GM21447 (cell line): ENCODE data around the gene LRIG1.

Source experiments
- ATAC-seq: cut with Tn5 transposase; IDR thresholded peaks from one replicate; pipeline ENCODE4 v1.9.1; 2021; ENCODE audit not compliant: unreplicated experiment

LRIG1 gene

DNA sequence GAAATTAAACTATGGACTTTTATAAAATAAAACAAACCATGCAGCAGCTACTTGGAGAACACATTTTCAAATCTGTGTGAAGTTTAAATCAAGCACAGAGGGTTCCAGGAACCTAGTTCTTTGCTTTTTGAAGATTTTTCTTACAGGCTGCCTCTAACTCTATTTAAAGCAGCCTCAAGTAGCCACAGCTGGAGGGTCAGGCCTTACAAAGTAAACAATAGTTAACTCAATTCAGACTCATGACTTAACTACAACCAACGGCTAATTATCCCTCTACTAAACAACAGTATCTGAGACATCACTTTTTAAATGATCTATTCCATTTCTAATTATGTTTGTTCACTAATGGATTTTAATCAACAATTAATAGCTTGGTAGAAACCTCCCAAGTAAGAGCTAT, 9.8 kb downstream of the LRIG1 start:
- ATAC-seq, result no peak

DNA sequence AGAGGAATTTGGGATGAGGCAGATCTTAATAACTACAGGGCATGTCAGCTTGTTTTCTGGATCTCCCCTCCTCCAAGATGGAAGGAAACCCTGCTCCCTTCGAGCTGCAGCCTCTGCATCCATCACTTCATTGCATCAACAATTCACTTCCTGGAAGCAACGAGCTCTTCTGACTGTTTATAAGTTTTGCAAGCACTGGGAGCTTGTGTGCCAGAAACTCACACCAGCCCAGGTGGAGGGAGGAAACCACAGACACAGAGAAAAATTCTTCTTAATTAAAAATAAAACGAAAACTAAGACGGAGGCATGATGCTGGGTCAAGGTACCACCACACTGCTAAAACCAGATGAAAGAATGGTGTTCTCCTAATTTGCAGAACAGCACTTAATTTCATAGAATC, 10.6 kb downstream of the LRIG1 start:
- no peak for ATAC-seq

DNA sequence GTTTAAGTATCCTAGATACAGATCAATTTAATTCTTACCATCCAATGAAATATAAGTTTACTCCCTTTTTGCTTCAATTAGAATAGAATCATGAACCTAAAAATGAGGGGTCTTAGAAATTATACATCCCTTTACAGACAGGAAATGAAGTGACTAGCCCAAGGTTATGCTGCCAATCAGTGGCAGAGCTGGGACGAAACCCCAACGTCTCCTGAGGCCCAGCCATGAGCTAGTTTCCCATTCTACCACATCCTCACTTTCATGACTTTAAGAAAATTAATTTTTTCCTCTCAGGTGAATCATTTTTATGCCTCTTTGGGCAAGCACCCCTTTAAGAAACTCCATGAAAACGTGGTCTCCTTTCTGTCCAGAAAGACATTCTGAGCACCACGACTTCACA, 11.2 kb downstream of the LRIG1 start:
- ATAC-seq, result no peak

DNA sequence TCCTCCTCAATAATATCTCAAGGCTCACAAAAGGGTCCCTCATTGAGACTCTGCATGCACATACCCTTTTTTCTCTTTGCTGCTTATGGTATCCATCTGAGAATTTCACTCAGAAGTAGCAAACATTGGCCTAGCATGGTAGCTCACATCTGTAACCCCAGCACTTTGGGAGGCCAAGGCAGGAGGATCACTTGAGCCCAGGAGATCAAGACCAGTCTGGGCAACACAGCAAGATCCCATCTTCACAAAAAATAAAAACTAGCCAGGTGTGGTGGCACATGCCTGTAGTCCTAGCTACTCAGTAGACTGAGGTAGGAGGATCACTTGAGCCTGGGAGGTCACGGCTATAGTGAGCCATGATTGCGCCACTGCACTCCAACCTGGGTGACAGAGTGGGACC, 11.7 kb downstream of the LRIG1 start:
- no peak for ATAC-seq

DNA sequence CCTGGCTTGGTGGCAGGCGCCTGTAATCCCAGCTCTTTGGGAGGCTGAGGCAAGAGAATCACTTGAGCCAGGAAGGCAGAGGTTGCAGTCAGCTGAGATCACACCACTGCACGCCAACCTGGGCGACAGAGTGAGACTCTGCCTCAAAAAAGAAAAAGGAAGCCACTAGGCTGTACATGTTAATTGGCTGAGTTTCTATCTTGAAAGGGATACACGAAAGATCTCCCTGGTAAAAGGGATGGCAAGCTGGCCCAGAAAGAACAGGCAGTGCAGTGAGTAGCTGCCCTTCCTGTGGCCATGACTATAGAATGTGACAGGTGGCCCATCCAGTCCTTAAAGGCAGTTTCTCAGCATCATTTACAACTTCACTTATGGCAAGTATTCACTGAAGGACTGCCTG, 12.3 kb downstream of the LRIG1 start:
- peak; percentile 39 for ATAC-seq

DNA sequence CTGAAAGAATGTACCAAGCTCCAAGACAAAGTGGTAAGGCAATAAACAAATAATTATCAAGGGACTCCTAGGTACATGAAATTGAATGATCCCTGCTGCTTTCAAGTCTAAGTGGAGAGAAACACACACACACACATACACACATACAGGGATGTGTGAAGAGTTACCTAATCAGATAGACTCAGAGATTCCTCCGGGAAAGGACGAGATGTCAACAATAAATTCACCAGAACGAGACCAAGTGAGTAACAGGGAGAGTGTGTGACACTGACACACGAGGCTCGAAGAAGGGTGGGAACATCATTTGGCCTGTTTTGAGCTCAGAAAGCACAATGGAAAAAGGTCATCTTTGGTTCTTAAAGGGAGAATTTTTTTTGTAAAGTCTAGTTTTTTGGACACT, 13.4 kb downstream of the LRIG1 start:
- ATAC-seq, result no peak

DNA sequence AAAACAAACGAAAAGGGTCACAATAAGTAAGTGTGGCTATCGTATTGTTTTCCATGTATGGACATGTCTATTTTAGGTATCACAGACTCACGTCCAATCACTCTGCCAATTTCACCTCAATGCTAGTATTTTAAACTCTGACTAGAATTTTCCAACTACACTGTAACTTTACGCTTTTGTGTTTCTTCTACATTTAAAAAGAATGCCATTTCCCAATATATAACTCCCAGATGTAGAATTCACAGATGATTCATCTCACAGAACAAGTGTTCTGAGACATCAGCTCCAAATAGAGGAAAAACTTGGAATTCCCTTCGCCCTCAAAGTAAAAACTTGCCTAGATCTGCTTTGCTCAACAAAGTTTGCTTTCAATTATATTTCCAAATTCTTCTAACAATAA, 14.2 kb downstream of the LRIG1 start:
- ATAC-seq, result no peak

DNA sequence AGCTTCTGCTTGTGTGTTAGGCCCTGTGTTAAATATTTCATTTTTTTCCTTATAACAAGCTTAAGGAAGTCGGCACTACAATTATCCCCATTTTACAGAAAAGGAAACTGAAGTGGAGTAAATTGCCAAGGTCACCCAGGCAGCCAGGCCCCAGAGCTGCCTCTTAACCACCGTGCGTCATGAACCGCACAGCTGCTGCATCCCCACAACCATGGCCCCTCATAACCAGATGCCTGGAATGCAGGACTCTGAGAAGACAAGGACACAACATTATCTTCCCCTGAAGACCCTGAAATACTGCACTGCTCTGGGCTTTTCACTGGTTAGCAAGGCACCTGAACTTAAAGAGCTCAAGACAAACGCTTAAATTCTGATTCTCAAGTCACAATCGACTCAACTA, 14.6 kb downstream of the LRIG1 start:
- ATAC-seq, result no peak

DNA sequence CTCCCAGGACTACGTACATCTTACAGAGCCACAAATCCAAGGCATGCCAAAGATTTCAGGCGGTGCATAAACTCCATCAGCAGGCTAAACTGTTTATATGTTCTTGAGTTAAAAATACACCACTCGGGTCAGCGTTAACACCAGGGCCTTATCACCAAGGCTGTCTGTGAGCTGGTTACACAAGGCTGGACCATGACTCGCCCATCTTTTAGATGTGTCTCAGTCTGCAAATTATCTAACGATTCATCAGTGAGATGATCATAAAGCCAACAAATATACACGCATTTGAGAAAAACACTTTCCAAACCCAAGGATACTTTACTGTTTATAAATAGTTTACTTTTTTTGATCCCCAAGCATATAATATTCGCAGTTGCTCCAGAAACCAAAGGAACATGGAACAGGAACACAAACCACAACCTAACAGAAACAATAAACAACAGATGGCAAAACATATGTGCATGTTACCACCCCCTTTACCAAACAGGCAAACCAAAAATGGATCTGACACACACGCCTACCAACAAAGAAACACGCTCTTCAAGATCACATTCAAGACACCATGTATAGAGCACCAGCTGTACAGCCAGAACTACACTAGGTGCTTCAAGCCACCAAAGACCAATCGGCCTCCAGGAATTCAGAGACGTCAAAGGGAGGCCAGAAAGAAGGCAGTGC, 15.4 kb downstream of the LRIG1 start:
- ATAC-seq, result no peak

DNA sequence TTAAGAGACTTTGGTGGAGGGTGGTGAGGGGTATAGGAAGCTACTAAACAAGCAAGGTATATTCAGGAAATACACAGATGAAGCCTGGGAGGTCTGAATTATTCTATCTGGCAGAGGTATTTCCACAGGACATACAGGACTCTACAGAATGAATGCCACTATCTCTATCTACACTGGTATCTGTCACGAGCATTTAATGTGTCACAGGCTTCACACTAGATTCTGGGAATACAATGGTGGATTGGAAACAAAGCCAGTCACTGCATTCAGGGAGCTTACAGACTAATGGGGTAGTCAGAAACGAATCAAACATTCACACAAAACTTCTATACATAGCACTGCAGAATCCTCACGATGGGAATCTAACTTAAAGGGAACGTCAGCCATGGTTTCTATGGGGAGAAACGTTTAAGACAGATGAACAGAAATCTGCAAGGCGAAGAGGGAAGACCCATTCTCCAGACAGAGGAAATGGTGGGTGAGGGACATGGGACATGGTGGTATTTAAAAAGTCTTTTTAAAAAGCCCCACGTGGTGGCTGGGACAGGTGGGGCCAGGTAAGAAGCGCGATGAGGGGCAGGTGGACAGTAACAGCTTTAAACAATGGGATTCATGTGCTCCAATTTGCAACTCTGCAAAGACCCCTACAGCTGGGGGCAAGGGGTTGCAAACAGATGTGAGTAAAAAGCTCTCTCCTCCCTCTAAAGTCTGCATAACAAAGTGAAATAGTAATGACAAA, 16.5 kb downstream of the LRIG1 start:
- no peak for ATAC-seq

DNA sequence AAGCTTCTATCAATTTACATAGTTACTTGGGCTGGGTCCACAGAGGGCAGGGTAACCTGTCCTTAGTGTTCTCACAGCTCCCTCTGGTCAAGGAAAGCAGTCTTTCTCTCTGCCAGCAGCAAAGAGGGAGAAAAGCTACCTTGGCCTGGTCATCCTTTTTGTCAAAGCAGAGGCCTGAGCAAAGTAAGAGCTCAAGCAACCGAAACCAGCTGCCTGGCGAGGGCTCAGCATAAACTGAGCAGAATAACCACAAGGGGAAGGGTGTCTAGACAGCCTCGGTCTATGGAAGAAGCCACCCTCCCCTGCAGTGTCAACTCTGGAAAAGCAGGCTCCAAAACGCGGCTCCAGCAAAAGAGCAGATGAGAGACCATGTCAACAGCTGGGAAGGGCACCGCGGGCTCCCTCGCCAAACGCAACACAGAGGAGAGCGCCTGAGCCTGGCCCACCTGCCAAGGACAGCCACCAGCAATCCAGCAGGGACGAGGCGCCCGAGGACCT, 17.4 kb downstream of the LRIG1 start:
- no peak for ATAC-seq

DNA sequence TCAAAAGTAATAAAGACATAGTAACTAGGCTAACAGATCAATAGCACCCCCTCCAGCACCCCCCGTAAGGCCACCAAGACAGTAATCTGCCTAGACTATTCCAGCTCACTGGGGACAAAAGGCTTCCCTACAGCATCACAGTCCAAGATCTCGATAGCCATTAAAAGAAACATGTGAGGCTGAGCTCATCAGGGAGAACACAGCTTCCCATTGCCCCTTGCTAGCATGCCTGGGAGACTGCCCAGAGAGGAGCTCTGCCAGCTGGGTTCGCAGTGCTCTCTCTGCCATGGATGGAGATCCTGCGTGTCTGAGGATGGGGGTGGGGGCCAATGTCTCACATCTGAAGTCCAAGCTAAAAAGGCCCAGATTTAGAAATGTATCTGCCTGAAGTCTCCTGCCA, 17.8 kb downstream of the LRIG1 start:
- ATAC-seq, result no peak

DNA sequence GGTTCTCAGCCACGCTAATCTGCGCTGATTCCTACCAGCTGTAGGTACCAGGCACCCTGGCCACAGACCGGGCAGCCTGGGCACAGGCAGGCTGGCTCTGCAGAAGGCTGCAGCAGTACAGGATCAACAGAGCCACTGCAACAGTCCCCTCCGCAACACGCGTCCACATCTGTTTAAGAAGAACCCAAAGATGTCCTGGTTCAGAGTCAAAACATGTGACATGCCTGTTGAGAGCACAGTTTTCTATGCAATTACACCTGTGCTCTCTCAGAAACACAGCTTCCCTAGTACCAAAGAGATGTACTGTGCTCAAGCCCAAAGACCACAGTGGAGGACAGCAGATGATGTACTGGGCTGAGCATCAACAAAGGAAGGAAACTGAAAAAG, 18.8 kb downstream of the LRIG1 start:
- ATAC-seq, result no peak

DNA sequence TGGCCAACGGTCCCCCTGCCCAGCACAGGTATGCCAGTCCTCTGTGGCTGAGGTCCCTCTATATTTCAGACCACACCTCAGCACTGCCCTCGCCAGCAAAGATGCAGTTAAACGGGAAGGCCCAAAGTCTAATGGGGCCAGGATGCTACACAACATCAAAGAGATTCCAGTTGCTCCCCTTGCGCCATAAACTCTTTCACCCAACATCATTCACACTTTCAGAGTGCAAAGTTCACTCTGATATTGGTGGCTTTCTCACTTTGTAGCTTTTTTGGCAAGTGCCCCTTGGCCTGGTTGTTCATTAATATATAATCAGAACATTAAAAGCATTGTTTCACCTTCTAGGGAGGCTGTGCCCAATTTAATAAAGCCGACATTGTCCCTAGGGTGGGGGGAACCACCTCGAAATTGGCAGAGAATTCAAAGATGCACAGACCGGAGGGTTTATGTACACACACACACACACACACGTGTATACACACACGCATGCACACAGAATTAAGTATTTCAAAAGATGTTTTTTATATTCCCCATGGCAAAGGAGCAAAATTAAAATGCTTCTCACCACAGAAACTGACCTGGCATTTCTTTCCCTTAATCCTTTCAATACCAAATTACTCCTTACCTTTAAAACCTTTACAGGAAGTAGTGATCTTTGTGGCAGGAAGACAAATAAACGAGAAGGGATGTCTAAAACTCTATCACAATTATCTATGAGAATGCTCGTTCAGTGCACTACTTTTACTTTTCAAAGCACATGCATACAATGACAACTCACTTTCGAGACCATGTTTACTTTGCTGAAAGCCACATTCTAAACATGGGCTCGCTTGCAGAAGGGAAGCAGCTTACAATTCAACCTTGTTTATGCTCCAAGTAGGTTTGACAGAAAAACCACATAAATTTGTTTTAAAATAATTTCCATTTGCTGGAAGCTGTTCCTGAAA, 19.5 kb downstream of the LRIG1 start:
- no peak for ATAC-seq

DNA sequence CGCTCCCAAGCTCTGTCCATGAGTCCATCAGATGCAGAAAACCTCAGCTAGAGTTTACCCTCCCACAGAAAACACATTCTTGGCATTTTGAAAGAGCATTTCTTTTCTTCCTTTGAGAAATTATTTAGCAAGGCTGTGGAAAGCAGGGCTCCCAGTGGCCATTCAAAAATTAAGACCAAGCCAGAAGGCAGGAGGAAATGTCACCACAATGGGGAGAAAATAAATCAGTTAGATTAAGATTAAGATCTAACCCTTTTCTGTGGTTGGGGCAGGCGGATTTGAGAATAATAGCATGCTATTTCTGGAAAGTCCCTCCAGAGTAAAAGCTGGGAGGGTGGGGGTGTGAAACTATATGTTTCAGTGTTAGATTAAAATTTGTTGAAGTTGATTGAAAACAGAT, 20.2 kb downstream of the LRIG1 start:
- no peak for ATAC-seq

DNA sequence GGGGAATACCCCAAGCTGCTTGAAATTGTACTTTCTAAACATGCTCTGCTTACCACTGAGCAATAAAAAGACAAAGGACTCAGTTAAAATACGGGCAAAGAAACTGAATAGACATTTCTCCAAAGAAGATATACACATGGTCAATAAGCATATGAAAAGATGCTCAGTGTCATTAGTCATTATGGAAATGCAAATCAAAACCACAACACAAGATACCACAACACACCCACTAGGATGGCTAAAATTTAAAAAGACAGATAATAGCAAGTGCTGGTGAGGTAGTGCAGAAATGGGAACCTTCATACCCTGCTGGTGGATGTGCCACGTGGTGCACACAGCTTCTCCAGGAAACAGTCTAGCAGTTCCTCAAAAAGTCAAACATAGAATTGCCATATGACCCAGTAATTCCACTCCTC, 21.3 kb downstream of the LRIG1 start:
- ATAC-seq, result no peak

DNA sequence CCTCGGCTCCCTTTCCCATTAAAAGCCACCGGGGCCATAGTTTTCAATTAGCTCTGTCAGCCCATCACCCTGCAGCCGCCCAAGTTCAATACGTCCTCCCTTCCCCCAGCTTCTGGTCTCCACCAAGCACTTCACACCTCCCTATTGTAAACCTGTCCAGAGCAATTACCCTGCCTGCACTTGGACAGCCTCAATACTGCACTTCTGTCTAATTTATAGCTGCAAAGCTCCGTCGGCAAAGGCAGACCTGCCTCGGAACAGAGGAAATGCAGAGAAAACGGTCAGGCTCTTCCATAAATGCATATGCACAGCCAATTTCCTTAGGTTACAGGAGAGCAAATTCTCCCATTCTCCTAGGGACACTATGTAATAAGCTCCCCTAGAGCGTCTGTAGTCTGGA, 21.9 kb downstream of the LRIG1 start:
- no peak for ATAC-seq

DNA sequence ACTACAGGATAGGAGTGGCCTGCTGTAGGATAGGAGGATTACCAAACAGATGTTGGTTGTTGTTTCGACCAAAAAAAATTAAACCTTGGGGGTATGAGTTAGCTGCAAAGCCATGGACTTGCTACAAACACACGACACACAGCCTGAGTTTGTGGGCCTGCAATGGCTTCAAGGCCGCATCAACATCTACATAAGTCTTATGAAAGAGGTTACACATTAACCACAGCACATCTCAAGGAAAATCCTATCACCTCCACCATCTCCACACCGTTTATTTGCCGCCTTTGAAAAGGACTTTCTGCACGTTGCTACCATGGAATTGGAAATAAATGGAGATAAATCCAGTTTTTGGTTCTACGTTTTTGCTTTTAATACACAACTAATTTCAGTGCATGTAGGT, 23.0 kb downstream of the LRIG1 start:
- no peak for ATAC-seq

DNA sequence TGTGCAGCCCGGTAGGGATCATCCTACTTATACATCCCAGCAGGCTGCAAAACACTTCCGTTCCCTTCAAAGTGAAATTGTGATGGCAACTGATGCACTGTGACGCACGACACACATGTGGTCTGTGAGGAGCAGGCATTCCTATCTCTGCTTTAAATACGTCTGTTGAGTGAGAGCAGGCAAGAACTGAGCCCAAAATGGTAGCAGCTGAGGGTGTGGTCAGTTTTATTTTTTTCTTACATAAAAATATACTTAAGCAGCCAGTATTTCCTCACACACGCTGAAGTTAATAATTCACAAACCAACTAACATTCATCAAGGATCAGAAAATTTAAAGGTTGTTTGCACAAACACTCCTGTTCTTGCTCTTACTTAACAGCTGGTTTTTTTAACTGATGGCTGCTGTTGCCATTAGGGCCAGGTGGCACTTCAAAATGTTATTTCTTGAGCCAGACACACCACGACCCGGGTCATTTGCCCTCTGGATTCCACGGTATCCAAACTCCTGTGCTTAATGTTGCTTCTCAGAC, 23.9 kb downstream of the LRIG1 start:
- no peak for ATAC-seq

DNA sequence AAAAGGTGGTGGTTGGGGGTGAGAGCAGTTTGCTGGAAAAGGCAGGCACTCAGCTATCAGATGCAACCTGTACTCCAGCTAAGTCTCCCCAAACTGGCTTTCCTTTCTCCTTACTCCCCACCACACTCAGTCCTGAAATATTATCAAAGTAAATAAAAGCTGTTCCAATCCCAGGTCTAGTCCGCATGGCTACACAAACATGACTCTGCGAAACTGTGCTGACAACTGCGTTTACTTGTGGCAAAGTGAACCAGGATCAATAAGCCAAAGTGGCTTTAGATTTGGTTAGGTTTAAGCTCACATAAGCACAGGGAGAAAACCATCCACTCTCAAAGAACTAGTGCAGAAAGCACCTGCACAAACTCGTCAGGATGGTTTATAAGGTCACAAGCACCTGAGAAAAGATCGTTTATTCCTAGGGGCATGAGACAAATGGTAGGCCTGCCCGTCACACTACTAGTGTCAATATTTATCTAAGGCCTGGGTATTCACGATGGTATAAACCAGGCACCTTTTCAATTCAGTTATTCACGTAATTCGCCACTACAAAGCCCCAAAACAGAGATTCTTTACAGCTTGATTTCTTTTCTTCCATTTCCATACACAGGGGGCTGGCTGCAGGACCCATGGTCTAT, 25.3 kb downstream of the LRIG1 start:
- ATAC-seq, result no peak

DNA sequence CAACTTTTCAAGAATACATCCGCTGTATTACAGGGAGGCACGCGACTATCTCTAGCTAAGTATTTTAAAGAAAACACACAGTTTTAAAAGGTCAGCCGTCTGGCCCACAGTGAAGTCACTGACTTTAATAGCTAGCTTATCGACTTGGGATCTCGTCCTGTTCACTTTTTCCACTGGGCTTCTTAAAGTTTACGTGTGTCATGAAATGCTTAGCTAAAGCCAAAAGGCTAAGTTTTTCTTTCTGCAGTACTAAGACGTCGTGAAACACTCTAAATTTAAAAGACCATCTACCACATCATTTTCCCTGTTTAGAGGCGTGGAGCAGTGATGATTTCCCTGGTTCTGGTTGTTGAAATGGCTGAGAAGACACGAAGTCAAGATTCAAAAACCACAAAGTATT, 27.1 kb downstream of the LRIG1 start:
- ATAC-seq, result no peak
